ENCODE results near the gene TEPSIN.

TEPSIN gene

GRCh38 chr17:81200695-81201580 is 37.9 kb downstream of the TEPSIN start:
- DNase-seq (ENCODE audit: low spot score) = peak; percentile 77
- in situ Hi-C loops (cut with MboI; ENCODE audit: low sequenced_read_pairs, unreplicated experiment) = no loop called here

GRCh38 chr17:81200201-81200600 is 38.7 kb downstream of the TEPSIN start:
- DNase-seq (ENCODE audit: low spot score) = no peak
- in situ Hi-C loops (cut with MboI; ENCODE audit: low sequenced_read_pairs, unreplicated experiment) = no loop called here
- TF ChIP-seq, protein P1, sequence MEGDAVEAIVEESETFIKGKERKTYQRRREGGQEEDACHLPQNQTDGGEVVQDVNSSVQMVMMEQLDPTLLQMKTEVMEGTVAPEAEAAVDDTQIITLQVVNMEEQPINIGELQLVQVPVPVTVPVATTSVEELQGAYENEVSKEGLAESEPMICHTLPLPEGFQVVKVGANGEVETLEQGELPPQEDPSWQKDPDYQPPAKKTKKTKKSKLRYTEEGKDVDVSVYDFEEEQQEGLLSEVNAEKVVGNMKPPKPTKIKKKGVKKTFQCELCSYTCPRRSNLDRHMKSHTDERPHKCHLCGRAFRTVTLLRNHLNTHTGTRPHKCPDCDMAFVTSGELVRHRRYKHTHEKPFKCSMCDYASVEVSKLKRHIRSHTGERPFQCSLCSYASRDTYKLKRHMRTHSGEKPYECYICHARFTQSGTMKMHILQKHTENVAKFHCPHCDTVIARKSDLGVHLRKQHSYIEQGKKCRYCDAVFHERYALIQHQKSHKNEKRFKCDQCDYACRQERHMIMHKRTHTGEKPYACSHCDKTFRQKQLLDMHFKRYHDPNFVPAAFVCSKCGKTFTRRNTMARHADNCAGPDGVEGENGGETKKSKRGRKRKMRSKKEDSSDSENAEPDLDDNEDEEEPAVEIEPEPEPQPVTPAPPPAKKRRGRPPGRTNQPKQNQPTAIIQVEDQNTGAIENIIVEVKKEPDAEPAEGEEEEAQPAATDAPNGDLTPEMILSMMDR (IDR thresholded peaks at IDR 0.05; ENCODE audit: borderline replicate concordance, control extremely low read depth, extremely low read depth, insufficient read depth, missing control alignments) = no peak

More at GRCh38 chr17:81200695-81201580, 37.9 kb downstream of the TEPSIN start:
- TF ChIP-seq, protein P1 (IDR thresholded peaks at IDR 0.05; ENCODE audit: borderline replicate concordance, control extremely low read depth, extremely low read depth, insufficient read depth, missing control alignments) = no peak

- no peak for DNase-seq (ENCODE audit: low spot score)
- in situ Hi-C loops (cut with MboI; ENCODE audit: low sequenced_read_pairs, unreplicated experiment) = no loop called here
- TF ChIP-seq, protein P1 (IDR thresholded peaks at IDR 0.05; ENCODE audit: borderline replicate concordance, control extremely low read depth, extremely low read depth, insufficient read depth, missing control alignments) = no peak
These were observed 39.4 kb downstream of the TEPSIN start for GRCh38 chr17:81199482-81199830.

GRCh38 chr17:81198826-81199481 is 39.9 kb downstream of the TEPSIN start:
- in situ Hi-C loops (cut with MboI; ENCODE audit: low sequenced_read_pairs, unreplicated experiment) = no loop called here
- TF ChIP-seq, protein P1 (IDR thresholded peaks at IDR 0.05; ENCODE audit: borderline replicate concordance, control extremely low read depth, extremely low read depth, insufficient read depth, missing control alignments) = no peak
- DNase-seq (ENCODE audit: low spot score) = no peak

GRCh38 chr17:81197831-81198490 is 40.9 kb downstream of the TEPSIN start:
- DNase-seq (ENCODE audit: low spot score) = no peak
- TF ChIP-seq, protein P1 (IDR thresholded peaks at IDR 0.05; ENCODE audit: borderline replicate concordance, control extremely low read depth, extremely low read depth, insufficient read depth, missing control alignments) = no peak
- in situ Hi-C loops (cut with MboI; ENCODE audit: low sequenced_read_pairs, unreplicated experiment) = no loop called here

DNA sequence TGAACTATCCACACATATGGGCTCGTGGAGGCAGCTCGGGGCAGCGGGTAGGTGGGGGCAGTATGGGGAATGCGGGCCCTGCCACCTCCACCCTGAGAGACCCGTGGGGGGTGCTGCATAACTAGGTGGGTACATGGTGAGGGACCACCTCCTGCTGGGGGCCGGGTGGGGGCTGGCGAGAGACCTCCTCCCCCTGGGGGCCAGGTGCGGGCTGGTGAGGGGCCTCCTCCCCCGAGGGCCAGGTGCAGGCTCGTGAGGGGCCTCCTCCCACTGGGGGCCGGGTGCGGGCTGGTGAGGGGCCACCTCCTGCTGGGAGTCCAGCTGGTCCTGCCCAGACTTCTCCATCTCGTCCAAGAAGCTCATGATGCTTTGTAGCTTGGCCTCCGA is 41.5 kb downstream of the TEPSIN start:
- TF ChIP-seq, protein P1 (IDR thresholded peaks at IDR 0.05; ENCODE audit: borderline replicate concordance, control extremely low read depth, extremely low read depth, insufficient read depth, missing control alignments) = no peak
- in situ Hi-C loops (cut with MboI; ENCODE audit: low sequenced_read_pairs, unreplicated experiment) = no loop called here
- no peak for DNase-seq (ENCODE audit: low spot score)
